Mammary epithelial cell (primary cell): Measurements from ENCODE around the gene EYS.

ENCODE experiments used
- EZH2 ChIP-seq: IDR thresholded peaks from 2 replicates; pipeline ENCODE4 v1.6.1; 2012; ENCODE audit warnings: low read length, inconsistent platforms, borderline replicate concordance
- TF ChIP-seq, protein P1 (sequence below), 2 donors: IDR thresholded peaks in 1 of 2; conservative IDR thresholded peaks in 1 of 2; 2 replicates each; pipeline ENCODE4 v1.5.1; 2011 to 2012; ENCODE audit warnings: inconsistent platforms in 2 of 2, low read length in 2 of 2, mild to moderate bottlenecking in 2 of 2, control low read depth in 1 of 2, low read depth in 1 of 2; ENCODE audit not compliant: insufficient read depth in 1 of 2; ENCODE audit errors: extremely low read depth in 1 of 2

DNA sequence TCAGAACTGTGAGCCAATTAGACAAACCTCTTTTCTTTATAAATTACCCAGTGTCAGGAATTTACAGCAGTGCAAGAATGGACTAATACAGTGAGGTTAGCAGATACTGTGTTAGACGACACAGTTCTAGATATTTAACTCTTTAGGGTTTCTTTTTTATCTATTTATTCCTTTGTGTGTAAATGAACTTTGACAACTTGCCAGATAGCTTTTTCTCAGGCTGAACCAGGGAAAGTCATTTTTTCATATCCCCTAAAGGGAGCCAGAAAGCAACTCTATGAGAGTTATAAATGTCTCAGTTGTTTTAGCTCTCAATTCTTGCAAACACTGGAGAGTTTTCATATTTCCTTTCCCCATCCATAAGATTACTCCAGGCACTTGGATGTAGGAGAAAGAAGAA lies 1794.1 kb downstream of the EYS start:
- TF ChIP-seq, protein P1, sequence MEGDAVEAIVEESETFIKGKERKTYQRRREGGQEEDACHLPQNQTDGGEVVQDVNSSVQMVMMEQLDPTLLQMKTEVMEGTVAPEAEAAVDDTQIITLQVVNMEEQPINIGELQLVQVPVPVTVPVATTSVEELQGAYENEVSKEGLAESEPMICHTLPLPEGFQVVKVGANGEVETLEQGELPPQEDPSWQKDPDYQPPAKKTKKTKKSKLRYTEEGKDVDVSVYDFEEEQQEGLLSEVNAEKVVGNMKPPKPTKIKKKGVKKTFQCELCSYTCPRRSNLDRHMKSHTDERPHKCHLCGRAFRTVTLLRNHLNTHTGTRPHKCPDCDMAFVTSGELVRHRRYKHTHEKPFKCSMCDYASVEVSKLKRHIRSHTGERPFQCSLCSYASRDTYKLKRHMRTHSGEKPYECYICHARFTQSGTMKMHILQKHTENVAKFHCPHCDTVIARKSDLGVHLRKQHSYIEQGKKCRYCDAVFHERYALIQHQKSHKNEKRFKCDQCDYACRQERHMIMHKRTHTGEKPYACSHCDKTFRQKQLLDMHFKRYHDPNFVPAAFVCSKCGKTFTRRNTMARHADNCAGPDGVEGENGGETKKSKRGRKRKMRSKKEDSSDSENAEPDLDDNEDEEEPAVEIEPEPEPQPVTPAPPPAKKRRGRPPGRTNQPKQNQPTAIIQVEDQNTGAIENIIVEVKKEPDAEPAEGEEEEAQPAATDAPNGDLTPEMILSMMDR (conservative IDR thresholded peaks at IDR 0.05 in 1 of 2, IDR thresholded peaks at IDR 0.05 in 1 of 2; ENCODE audit: extremely low read depth in 1 of 2, insufficient read depth in 1 of 2, low read depth in 1 of 2, low read length in 2 of 2), result no peak
- no peak for TF ChIP-seq EZH2
